Measurements from ENCODE around the gene FAF1.
"Not testable (repeated sequence)": the region's sequence is repeated elsewhere in the genome, so short reads cannot be mapped to it uniquely, and the experiment has no call there.

FAF1 gene

DNA sequence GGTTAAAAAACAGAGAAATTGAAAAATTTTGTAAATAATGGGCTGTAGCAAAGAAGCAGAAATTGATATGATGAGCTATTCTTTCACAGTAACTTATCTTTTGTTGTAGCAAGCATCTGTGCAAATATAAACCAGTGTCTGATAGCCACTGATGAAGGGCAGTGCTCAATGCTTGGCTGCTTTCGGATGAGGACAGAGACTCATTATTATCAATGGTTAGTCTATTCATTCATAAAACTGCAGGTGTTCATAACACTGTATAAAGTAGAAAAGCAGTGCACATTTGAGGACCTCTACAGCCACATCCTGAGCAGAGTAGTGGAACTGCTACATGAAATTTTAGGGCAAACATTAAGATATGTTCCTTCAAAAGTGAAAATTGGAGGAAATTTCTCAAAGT is 107.2 kb downstream of the FAF1 start:
- no peak for DNase-seq (ENCODE audit: low read depth in 2 of 2, low spot score in 1 of 2)

DNA sequence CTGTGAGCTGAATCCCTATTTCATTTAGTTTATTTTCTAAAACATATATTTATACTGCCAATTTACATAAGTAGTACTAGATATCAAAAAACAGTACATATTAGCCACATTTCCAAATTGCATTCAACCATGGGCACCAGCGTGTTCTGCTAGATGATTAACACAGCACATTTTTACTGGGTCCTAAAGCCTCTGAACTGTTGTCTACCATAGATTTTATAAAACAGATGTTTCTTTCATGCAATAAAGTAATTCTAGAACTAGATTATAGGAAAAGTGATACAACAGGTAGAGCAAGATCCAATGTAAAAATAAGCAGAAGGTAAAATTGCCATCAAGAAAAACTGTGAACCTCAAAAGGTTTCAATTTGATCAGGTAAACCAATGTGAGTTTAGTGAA is 108.6 kb downstream of the FAF1 start:
- no peak for DNase-seq (ENCODE audit: low read depth in 2 of 2, low spot score in 1 of 2)

DNA sequence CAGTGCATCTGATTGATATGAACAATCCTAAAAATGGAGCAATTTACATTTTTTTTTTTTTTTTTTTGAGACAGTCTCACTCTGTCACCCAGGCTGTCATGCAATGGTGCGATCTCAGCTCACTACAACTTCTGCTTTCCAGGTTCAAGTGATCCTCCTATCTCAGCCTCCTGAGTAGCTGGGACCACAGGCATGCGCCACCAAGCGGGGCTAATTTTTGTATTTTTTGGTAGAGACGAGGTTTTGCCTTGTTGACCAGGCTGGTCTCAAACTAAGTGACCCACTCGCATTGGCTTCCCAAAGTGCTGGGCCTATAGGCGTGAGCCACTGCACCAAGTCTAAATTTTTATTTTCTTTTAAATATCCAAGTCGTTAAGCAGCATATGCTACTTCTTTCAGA is 109.0 kb downstream of the FAF1 start:
- DNase-seq (ENCODE audit: low read depth in 2 of 2, low spot score in 1 of 2) = no peak

DNA sequence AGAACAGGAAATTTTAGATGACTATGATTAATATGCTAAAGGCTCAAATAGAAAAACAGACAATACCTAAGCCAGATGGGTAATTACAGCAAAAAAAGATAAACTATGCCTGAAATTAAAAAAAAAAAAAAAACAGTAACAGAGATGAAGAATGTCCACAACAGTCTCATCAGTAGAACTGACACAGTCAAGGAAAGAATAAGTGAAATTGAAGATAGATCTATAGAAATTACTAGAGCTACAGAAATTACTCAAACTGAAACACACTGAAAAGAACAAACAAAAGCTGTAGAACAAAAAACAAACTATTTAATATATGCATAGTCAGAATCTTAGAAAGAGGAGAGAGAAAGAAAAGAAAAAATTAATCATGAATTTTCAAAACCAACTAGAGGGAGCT is 112.8 kb downstream of the FAF1 start:
- DNase-seq (ENCODE audit: low read depth in 2 of 2, low spot score in 1 of 2) = no peak

DNA sequence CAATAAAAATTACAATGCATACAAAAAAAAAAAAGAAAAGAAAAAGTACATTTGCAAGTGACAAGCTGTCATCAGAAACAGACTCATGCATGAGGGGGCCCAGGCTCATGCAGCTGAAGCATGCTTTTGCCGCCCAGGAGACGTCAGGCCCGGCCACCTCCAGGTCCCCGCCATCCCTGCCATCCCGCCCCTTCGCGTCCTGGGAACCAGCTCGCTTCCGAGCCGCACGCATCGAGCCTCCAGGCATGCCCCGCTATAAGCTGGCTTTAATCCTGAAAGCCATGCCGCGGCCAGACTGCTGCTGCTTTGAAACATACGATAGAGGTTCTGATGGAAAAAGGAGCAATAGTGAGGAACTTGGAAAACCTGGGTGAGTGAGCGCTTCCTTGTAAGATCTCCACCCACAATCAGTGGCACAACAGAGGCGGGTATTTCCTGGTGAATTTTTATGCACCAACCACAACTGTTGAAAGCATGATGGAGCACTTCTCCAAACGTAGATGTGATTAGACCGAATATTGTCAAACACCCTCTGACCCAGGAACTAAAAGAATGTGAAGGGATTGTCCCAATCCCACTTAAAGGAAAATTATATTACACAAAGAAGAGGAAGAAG is 113.7 kb downstream of the FAF1 start:
- no peak for DNase-seq (ENCODE audit: low read depth in 2 of 2, low spot score in 1 of 2)

DNA sequence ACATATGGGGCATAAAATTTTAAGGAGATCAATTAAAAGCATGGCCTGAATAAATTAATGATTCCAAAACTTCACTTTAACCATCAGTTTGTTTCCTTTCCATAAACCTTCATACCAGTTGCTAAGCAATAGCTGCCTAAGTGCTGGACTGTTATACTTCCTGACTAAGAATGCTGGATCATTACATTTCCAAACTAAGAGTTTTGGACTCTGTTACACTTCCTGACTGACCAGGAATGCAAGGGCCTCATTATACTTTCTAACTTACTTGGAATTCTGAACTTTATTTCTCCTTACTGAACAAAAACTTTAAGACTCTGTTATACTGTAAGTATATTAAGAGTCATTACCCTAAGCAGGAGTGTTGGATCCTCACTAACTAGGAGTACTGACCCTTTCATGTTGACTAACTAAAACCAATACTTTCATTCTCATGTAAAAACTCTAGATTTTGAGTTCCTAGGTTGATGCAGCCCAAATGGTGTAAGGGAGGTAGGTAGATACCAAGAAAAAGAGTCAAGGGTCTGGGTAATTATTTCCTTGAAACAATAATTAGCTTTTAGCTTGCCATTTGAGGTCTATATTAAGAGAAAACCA is 118.2 kb downstream of the FAF1 start:
- DNase-seq (ENCODE audit: low read depth in 2 of 2, low spot score in 1 of 2) = no peak

DNA sequence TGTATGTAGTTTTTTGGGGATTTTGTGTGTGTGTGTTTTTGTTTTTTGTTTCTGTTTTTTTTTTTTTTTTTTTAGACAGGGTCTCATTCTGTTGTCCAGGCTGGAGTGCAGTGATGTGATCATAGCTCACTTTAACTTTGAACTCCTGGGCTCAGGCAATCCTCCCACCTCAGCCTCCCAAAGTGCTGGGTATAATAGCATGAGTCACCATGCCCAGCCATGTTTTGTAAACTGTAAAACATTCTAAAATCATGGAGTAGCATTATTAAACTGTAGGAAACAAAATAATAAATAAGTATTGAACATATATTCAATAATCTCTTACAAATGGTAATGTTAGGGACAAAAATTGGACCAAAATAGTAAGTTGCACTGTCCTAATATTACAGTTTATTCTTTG is 124.0 kb downstream of the FAF1 start:
- DNase-seq (ENCODE audit: low read depth in 2 of 2, low spot score in 1 of 2) = no peak

DNA sequence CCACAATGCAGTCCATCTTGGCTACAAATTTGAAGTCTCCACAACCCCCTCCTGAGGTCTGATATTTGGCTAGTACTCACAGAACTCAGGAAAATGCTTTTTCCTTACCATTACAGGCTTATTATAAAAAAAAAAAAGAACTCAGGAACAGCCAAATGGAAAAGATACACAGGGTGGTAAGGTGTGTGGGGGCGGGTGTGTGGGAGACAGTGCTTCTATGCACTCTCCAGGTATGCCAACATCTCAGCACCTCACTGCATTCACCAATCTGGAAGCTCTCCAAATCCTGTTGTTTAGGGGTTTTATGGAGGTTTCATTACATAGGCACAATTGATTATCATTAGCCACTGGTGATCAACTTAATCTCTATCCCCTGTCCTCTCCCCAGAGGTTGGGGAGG is 126.9 kb downstream of the FAF1 start:
- no peak for DNase-seq (ENCODE audit: low read depth in 2 of 2, low spot score in 1 of 2)

DNA sequence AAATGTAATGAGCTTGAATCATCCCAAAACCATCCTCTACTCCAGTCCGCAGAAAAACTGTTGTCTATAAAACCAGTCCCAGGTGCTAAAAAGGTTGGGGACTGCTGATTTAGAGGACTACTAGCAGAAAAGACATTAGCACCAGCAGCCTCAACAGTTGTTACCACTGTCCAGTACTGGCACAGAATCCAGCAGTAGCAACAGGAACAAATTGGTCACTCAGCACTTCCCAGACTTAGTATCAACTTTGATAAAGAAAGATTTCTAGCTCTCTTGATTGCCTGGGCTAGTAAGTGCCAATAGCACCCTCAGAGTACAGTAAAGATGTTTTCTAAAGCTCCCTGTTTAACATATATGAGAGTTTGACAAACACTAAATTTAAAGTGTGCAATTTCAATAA is 127.9 kb downstream of the FAF1 start:
- no peak for DNase-seq (ENCODE audit: low read depth in 2 of 2, low spot score in 1 of 2)

DNA sequence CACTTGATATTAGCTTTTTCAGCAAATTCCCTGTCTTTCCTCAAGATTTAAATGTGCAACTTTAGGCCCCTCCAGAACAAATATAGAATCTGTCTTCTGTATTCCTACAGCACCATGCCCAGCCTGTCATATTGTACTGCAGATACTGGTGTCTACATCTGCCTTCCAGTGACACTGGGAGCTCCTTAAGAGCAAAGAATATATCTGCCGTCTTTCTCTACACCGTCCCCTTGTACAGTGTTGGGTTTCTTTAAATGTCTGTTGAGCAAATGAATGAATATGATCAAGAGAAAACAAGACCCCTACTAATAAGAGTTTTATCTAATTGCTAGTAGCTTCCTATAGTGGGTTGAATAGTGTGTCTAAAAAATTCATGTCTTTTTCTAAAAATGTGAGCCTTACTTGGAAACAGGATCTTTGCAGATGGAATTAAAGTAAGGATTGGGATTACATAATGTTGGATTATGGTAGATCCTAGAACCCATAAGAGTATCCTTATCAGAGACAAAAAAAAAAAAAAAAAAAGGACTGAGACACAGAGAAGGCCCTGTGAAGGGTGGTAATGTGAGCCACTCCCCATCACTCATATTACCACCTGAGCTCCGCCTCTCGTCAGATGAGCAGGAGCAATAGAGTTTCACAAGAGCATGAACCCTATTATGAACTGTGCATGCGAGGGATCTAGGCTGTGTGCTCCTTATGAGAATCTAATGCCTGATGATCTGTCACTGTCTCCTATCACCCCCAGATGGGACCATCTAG is 128.6 kb downstream of the FAF1 start:
- DNase-seq (ENCODE audit: low read depth in 2 of 2, low spot score in 1 of 2) = no peak

DNA sequence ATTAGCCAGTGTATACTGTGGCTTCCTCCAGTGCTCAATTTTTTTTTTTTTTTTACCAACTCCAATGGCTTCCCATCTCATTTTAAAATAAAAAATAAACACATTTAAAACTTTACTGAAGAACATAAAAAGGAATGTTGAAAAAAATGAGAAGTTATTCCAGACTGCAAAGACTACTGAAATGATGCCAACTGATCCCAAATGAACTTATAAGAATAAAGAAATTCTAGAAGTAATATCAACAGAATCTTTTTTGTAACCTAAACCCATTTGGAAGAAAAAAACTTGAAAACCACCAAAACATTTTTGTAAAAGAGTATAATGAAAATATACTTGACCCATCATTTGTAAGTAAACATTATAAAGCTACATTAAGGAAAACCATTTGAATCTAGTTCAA is 129.4 kb downstream of the FAF1 start:
- no peak for DNase-seq (ENCODE audit: low read depth in 2 of 2, low spot score in 1 of 2)

DNA sequence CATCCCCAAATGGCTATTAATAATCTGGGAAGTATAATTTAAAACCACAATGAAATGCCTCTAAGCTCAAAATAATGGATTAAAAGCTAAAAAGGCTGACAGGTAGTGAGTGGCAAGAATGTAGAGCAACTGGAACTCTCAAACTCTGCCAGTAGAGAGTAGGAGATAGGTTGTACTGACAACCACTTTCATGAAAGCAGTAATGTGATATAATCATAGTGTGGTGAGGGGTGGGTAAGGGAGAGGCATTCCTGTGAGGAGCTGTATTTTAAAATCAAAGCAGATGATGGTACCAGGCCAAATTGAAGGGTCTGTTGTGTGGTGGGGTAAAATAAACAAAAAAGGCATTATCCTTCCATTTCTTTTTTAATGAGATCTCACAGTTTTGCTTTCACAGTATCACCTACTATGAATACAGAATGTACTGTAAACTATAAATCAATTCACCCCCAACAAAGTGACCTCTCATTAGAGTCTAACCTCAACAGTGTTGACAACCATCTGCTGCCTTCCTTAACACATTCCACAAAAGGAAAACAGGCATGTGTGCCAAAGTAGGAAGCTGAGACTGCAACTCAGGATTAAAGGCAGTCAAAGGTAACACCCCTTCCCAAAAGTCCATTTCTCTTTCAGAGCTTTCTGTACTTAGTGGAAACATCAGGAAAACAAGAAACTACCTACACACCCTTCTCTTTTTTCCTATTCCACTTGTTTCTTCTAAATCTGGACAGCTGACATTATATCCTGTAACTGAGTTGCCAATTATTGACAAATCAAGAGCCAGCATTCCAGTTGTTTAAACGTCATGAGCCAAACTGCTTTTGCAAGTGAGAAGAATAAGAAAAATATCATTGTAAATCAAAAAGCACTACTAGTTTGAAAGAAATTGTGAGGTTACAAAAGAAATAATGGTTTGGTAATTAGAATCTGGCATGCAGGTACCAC is 130.8 kb downstream of the FAF1 start:
- no peak for DNase-seq (ENCODE audit: low read depth in 2 of 2, low spot score in 1 of 2)

DNA sequence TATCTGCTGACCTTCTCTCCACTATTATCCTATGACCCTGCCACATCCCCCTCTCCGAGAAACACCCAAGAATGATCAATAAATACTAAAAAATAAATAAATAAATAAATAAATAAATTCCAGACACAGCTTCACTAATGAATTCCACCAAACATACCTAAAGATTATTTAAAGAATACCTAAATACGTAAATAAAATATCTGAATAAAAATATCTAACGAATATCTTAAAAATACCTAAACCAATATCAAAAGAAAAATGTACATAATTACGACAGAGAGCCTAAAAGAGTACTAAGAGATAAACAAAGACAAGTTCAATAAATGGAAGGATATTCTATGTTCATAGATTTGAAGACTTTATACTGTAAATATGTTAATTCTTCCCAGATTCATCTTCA is 132.5 kb downstream of the FAF1 start:
- DNase-seq (ENCODE audit: low read depth in 2 of 2, low spot score in 1 of 2) = no peak

DNA sequence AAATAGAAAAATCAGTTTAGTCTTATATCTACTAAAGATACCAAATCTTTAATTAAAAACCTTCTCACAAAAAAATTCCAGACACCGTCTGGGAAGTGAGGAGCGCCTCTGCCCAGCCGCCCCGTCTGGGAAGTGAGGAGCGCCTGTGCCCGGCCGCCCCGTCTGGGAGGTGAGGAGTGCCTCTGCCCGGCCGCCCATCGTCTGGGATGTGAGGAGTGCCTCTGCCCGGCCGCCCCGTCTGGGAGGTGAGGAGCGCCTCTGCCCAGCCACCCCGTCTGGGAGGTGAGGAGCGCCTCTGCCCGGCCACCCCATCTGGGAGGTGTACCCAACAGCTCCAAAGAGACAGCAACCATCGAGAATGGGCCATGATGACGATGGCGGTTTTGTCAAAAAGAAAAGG is 133.3 kb downstream of the FAF1 start:
- not testable (repeated sequence) for DNase-seq (ENCODE audit: low read depth in 2 of 2, low spot score in 1 of 2)

DNA sequence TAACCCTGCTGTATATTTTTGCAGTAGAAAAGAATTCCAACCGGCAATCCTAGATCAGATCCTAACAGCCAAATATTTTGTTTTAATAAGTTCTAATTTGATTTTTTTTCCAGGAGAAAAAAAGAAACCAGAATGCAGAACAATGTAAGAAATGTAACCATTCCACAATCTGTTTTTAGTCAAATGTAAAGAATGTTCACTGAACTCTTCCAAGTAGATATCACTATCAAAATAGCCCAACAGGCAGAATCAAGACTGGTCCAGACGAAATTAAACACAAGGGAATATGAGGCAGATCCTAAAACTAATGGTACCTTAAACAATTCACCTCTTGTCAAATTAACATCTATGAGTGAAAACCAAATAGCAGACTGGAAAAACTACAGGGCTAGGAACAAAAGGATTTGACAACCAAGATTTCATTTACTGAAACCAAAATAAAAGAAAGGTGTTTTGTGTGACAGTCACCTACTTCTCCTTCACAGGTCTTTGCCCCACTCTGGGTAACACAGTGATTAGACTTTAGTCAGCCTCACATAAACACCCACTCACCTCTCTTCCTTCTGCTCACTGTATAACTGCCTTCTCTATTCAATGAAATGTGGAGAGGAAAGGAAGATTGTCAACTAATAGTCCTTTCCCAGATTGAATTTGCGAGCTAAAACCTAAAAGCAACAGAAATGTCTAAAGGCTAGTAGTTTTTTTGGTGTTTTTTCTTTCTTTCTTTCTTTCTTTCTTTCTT is 137.9 kb downstream of the FAF1 start:
- DNase-seq (ENCODE audit: low read depth in 2 of 2, low spot score in 1 of 2) = no peak

DNA sequence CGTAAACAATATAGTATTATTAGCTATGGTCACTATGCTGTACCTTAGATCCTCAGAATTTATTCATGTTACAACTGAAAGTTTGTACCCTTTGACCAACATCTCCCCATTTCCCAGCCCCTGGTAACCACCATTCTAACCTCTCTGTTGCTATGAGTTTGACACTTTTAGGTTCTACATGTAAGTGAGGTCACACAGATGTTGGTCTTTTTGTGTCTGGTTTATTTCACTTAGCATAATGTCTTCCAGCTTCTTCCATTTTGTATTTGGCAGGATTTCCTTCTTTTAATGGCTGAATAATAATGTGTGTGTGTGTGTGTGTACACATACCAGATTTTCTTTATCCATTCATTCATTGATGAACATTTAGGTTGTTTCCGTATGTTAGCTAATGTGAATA is 139.5 kb downstream of the FAF1 start:
- DNase-seq (ENCODE audit: low read depth in 2 of 2, low spot score in 1 of 2) = no peak

DNA sequence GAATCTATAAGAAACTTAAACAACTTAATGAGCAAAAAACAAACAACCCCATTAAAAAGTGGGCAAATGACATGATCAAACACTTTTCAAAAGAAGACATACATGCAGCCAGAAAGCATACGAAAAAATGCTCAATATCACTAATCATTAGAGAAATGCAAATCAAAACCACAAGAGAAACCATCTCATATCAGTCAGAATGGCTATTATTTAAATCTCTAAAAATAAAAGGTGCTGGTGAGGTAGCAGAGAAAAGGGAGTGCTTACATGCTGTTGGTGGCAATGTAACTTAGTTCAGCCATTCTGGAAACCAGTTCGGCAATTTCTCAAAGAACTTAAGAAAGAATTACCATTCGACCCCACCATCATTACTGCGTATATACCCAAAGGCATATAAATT is 147.7 kb downstream of the FAF1 start:
- DNase-seq (ENCODE audit: low read depth in 2 of 2, low spot score in 1 of 2) = no peak

DNA sequence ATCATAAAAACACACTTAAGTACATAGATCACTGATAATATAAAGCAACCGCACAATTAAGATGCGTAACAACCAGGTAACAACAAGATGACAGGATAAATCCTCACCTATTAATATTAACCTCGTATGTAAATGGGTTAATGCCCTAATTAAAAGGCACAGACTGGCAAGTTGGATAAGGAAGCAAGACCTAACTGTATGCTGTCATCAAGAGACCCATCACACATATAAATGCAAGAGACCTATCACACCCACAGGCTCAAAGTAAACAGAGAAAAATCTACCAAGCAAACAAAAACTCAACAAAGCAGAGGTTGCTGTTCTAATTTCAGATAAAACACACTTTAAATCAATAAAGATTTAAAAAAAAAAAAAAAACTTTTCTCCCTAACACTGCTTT is 151.8 kb downstream of the FAF1 start:
- no peak for DNase-seq (ENCODE audit: low read depth in 2 of 2, low spot score in 1 of 2)

DNA sequence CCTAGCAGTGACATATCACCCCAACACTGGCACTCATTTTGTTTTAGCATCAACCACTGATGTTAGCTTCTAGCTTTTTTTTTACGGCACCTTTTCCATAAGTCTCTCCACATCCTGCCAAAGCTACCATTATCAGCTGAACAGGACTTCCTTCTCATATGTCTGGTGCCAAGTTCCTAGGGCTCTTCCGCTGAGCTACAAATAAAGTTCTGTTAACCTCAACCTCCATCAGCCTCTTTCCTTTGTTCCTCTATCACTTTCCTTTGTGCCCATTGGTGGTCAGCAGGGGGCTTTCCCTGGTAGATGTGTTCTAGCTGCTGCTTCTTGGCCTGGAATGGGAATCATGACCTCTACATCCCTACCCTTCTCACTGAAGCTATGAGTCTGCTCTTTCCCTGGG is 163.8 kb downstream of the FAF1 start:
- no peak for DNase-seq (ENCODE audit: low read depth in 2 of 2, low spot score in 1 of 2)

DNA sequence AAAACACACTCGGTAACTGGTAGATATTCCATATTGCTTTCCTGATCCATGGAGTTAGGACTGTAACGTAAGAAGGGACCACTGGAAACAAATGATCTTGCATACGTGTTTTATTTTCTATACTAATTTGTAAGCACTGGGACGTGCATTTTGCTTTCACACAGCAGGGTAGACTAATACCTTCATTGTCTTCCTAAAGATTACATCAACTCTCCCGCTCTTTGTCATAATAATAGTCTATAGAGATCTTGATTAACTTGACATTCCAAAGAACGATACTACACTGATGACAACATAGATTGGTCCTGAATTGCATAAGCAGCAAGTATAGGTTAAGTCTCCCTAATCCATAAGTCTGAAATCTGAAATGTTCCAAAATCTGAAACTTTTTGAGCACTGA is 166.5 kb downstream of the FAF1 start:
- no peak for DNase-seq (ENCODE audit: low read depth in 2 of 2, low spot score in 1 of 2)

DNA sequence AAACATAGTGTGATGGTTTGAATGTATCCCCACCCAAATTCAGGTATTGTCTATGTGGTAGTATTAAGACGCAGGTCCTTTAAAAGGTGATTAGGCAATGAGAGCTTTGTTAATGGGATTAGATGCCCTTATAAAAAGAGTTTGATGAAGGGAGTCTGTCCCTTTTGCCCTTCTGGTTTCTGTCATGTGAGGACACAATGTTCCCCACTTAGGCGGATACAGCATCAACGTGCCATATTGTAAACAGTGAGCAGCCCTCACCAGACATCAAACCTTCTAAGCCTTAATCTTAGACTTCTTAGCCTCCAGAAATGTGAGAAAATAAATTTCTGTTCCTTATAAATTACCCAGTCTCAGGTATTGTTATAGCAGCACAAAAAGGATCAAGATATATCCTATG is 172.8 kb downstream of the FAF1 start:
- DNase-seq (ENCODE audit: low read depth in 2 of 2, low spot score in 1 of 2) = no peak

Data from stimulated activated CD8-positive, alpha-beta memory T cell treated with anti-CD3 and anti-CD28 coated beads, Interleukin-4, amount 100 ng/mL, for 1 hour (primary cell).